ENCODE results near the gene CACNA1I. TPM values are rescaled to one million over a fixed set of nuclear protein-coding genes. Genes with fewer than 3 reads are reported as not detected.

The CACNA1I gene
- polyA plus RNA-seq, 1 donor = 0.13 TPM

- no peak for DNase-seq
Measured at GRCh38 chr22:39535831-39536449, 34.6 kb upstream of the CACNA1I start.

DNA sequence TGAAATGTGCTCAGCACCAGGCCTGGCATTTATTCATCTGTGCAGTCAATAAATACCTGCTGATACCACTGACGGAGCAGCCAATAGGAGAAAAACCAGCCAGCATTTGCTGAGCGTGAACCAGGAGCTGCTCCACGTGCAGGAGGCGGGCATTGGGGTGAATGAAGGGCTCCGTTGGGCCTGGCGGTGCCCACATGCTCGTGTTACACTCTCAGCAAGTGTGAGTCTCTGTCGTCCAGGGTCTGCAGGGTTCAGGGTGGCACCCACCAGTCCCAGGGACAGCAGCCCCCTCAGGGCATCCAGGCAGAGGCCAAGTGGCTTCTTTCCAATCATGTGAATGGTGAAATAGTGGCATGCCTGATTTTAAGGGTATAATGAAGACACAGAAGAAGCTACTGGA lies 33.8 kb upstream of the CACNA1I start:
- DNase-seq = no peak

GRCh38 chr22:39537975-39538374 lies 32.6 kb upstream of the CACNA1I start:
- DNase-seq = no peak

GRCh38 chr22:39543095-39543494 lies 27.5 kb upstream of the CACNA1I start:
- no peak for DNase-seq

DNA sequence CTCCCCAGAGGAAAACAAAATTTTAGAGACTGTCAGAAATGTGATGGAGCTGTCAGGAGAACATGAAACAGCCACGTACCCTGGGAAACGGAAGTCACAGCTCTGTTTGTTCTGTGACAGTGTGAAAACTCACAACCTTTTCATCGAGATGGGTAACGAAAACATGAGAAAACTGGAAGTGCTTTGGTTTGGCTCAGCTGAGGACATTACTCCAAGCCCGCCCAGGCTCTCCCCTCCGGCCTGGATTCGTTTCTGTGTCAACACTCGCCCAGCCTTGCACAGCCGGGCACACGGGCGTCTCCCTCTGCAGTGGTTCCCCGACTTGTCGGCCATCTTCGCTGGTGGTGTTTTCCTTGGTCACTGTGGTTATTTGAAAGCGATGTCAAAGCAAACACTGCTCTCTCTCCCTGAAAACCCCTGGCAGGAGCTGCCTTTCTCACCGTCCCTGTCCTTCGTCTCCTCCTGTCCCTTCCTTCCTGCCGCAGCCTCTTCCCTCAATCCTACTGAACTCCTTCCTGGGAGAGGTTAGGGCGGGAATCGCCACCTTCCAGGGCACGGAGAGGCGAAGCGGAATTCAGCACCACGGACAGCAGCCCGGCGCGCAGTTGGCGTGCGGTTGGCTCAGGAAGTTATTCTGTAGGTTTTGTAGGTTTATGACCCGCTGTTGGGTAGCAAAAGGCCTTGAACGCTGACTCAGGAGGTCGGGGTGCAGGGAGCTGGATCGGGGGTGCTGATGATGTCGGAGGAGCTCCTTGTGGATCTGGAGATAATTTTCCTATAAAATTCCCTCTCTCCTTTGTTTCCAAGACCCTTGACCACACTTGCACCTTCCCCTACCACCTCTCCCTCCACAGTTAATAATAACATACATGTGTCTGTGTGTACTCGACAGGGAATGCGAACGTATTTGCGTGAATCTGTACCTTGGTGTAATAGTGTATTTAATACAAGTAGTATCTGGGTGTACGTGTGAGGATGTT lies 24.9 kb upstream of the CACNA1I start:
- peak; percentile 63 for DNase-seq

DNA sequence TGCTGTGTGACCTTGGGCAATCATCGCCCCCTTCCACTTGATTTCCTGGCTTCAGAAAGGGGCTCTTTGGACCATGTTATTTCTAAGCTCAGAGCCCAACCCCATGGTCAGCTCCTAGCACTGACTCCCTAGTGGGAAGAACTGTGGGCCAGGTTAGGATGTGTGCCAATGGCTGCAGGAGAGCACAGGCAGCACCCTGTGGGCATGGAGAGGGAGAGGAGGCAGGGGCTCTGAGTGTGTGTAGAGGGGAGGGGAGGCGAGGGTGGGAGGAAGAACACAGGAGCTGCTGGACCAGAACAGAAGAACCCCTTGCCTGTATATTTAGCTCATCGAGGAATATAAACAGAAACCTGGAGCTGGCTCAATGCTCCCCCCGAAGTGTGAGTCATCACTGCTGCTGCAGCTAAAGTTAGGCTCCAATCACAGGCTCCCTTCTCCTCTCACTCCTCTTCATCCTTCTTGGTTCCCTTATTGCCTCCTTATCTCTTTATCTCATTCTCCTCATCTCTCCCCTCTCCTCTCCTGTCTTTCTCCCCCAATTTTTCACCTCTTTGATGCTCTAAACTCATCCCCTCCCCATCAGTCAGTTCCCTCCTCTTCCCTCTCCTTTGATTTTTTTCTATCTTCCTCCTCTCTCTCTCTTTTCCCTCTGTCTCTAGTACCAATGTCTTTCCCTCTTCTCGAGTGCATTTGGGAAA lies 23.5 kb upstream of the CACNA1I start:
- no peak for DNase-seq

GRCh38 chr22:39547587-39547947 lies 23.0 kb upstream of the CACNA1I start:
- no peak for DNase-seq

DNA sequence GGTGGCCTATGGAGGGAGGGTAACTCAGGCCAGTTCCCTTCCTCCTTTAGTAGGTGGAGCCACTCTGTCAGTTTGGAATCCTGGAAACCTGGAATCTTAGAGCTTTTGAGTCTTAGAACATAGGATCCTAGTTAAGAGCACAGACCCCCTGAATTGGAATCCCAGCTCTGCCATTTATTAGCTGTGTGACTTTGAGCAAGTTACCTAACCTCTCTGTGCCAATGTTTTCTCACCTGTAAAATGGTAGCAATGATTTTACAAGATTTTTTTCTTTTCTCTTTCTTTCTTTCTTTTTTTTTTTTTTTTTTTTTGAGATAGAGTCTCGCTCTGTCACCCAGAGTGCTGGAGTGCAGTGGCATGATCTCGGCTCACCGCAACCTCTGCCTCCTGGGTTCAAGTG lies 17.1 kb upstream of the CACNA1I start:
- no peak for DNase-seq

GRCh38 chr22:39554151-39554550 lies 16.4 kb upstream of the CACNA1I start:
- DNase-seq = no peak

- DNase-seq = no peak
Measured at GRCh38 chr22:39556970-39557841, 13.3 kb upstream of the CACNA1I start.

- no peak for DNase-seq
Measured at GRCh38 chr22:39558254-39558727, 12.3 kb upstream of the CACNA1I start.

- DNase-seq = no peak
Measured at GRCh38 chr22:39558950-39559349, 11.6 kb upstream of the CACNA1I start.

DNA sequence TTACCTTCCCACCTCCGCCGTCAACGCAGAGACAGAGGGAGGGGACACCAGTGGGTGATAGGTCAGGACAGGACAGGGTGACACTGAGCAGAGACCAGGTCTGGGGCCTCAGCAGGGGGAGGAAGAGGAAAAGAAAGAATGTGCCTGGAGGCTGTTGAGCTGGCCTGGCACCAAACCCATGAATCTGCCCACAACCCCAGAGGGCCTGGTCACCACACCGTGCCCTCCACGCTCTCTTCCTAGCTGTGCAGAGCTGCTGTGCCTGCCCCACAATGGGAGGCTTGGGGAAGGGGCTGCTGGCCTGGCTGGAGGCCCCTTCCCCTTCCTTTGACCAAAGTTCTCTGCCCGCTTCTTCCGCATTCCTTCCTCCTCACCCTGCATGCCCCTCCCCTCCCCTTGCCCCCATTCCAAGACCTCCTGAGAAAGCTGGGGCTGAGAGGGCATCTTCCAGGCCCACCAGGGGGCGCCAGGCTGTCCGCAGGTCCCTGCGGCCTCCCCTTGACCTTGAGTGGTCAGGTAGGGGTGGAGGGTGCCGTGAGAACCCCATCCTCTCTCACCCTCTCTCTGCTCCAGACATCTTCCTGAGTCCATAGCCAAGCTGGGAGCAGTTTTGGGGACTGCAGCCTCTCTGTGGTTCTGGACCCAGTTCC lies 11.0 kb upstream of the CACNA1I start:
- no peak for DNase-seq

GRCh38 chr22:39560127-39560526 lies 10.4 kb upstream of the CACNA1I start:
- DNase-seq = no peak

DNA sequence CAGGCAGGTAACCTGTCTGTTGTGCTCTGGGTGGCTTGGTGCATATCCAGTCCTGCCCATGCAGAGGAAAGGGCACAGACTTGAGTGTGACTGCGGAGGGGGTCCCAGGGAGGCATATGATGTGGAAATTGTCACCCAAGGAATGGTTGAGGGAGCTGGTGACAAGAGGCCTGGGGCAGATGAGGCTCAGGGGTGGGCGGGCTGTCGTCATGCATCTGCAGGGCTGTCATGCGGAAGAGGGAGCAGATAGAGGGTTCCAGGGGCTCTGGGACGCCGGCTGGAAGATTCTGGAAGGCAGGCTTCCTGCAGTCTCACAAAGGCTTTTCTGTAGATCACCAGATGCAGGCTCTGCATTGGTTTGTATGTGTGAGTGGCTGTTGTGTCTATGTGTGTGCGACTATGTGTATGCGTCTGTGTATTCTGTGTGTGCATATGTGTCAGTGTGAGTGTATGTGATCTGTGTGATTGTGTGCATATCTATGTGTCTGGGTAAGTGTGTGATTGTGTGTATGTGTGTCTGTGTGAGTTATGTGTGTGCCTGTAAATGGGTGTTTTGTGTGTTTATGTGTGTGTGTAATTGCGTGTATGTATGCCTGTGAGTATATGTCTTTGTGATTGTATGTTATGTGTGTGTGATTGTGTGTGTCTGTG lies 7.6 kb upstream of the CACNA1I start:
- DNase-seq = no peak

DNA sequence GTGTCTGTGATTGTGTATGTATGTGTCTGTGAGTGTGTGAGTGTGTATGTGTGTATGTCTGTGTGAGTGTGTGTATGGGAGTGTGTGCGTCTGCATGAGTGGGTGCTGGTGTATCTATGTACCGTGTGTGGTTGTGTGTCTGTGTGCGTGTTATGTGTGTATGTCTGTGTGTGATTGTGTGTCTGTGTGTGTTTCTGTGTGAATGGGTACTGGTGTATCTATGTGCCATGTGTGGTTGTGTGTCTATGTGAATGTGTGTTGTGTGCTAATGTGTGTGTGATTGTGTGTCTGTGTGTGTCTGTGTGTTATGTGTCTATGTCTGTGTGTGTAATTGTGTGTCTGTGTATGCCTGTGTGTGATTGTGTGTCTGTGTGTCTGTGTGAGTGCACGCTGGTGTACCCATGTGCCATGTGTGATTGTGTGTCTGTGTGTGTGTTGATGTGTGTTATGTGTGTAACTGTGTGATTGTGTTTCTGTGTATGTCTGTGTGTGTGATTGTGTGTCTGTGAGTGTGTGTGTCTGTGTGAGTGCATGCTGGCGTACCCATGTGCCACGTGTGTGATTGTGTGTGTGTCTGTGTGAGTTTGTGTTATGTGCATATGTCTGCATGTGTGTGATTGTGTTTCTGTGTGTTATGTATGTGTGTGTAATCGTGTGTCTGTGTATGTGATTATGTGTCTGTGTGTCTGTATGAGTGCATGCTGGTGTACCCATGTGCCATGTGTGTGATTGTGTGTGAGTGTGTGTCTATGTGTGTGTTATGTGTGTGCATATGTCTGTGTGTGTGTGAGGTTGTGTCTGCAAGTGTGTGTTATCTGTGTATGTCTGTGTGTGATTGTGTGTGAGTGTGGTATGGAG lies 6.8 kb upstream of the CACNA1I start:
- DNase-seq = no peak

- DNase-seq = no peak
Measured at GRCh38 chr22:39565414-39565944, 5.1 kb upstream of the CACNA1I start.

DNA sequence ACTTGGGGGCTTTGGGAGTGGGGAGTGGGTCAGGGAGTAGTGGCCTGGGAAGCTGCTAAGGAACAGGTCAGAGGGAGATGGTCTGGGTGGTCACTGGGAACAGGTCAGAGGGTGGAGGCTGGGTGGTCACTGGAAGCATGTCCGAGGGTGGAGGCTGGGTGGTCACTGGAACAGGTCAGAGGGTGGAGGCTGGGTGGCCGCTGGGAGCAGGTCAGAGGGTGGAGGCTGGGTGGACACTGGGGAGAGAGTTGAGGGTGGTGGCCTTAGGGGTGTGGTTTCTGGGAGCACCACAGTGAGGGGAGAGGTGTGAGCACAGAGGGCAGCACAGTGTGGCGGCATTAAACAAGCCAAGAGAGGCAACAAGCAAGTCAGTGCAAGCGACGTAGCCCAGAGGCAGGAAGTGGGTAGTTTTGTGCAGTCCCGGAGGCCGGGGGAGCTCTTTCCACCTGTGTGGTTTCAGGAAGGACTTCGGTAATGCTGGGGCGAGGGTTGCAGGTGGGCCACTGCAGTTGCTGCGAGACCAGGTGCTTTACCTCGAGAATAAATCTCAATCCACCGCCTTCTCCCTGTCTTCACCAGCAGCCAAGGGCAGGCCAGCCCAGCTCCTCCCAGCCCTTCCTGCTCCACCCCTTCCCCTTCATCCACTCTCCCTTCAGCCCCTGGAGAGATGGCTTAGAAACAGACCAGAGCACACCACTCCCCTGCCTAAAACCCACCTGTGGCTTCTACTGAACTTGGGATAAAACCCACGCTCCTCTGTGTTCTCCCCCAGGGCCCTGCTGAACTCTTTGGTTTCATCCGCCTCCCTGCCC lies 3.2 kb upstream of the CACNA1I start:
- DNase-seq = no peak

Data from left kidney (tissue), 2 donors.